Body of pancreas (tissue), 4 donors: ENCODE data around the gene LSP1. TPM values are rescaled to one million over a fixed set of nuclear protein-coding genes. Genes with fewer than 3 reads are reported as not detected.
"Not testable (repeated sequence)": the region's sequence is repeated elsewhere in the genome, so short reads cannot be mapped to it uniquely, and the experiment has no call there.

Experiments used
- ATAC-seq: fragments of 150-250 bp; one replicate; pipeline ENCODE4 v1.9.1; 2016
- DNase-seq, 4 donors: peaks; one replicate each; pipeline ENCODE4 v3.0.0-alpha.2; 2019
- H3K27ac ChIP-seq, 4 donors: fragments of 200-600 bp; sonication (generic); 1 replicate in 3 of 4; 2 replicates in 1 of 4; pipeline versions ENCODE4 v1.5.1 to v1.6.1; 2016 to 2019; ENCODE audit warnings: mild to moderate bottlenecking in 1 of 4, mixed read lengths in 1 of 4, moderate library complexity in 1 of 4
- H3K27me3 ChIP-seq, 2 donors: fragments of 200-600 bp; sonication (generic); one replicate each; pipeline ENCODE4 v1.6.0; 2016; ENCODE audit warnings: mild to moderate bottlenecking in 1 of 2
- H3K36me3 ChIP-seq, 2 donors: fragments of 200-600 bp; sonication (generic); replicated peaks in 1 of 2; 2 replicates each; pipeline ENCODE4 v1.5.1; 2016; ENCODE audit warnings: low read depth in 2 of 2; ENCODE audit not compliant: insufficient read depth in 1 of 2
- H3K4me1 ChIP-seq: fragments of 200-600 bp; sonication (generic); one replicate; pipeline ENCODE4 v1.6.0; 2016
- H3K4me3 ChIP-seq, 2 donors: fragments of 200-600 bp; sonication (generic); 1 replicate in 1 of 2; 2 replicates in 1 of 2; pipeline ENCODE4 v1.5.1; 2016 to 2019
- H3K9me3 ChIP-seq, 3 donors: fragments of 200-600 bp; sonication (generic); 1 replicate in 2 of 3; 2 replicates in 1 of 3; pipeline ENCODE4 v1.5.1; 2016
- POLR2A ChIP-seq, 3 donors: fragments of 450-650 bp; IDR thresholded peaks; one replicate each; pipeline ENCODE4 v1.6.1; 2016; ENCODE audit warnings: antibody characterized with exemption in 3 of 3, mild to moderate bottlenecking in 2 of 3
- WGBS, 2 donors: methylation state at CpG; one replicate each; pipeline ENCODE4 v1.1.5; 2017; 5-methylcytosine and 5-hydroxymethylcytosine counted together
- intact Hi-C: fragments of 100-400 bp; cut with DNase I; formaldehyde crosslinking; loops from one replicate; pipeline ENCODE4 v1.15.1; 2023
- total RNA-seq, 2 donors: library from RNA; depleted of rRNA; stranded (reverse); fragments of >200 nt; gene quantifications; one replicate each; pipeline ENCODE4 v1.1.0, GENCODE V29; 2016
- TF ChIP-seq, protein P1 (sequence below), 7 experiments: fragments of 450-650 bp in 4 of 7; fragments of 200-600 bp in 3 of 7; sonication (generic) in 3 of 7; IDR thresholded peaks; one replicate each; pipeline ENCODE4 v1.5.1; 2016 to 2019; ENCODE audit warnings: antibody characterized with exemption in 7 of 7

The LSP1 gene
- total RNA-seq, 2 donors from 2014 or later = 9.9 to 11.5 TPM

GRCh38 chr11:1875093-1875850 is 22.4 kb downstream of the LSP1 start:
- intact Hi-C loops = loop anchor here (5.0 kb wide), 1 partner anchor 48 kb away; no protein-coding TSS in a partner anchor
- TF ChIP-seq POLR2A (IDR thresholded peaks at IDR 0.05) = no peak
- TF ChIP-seq, protein P1, sequence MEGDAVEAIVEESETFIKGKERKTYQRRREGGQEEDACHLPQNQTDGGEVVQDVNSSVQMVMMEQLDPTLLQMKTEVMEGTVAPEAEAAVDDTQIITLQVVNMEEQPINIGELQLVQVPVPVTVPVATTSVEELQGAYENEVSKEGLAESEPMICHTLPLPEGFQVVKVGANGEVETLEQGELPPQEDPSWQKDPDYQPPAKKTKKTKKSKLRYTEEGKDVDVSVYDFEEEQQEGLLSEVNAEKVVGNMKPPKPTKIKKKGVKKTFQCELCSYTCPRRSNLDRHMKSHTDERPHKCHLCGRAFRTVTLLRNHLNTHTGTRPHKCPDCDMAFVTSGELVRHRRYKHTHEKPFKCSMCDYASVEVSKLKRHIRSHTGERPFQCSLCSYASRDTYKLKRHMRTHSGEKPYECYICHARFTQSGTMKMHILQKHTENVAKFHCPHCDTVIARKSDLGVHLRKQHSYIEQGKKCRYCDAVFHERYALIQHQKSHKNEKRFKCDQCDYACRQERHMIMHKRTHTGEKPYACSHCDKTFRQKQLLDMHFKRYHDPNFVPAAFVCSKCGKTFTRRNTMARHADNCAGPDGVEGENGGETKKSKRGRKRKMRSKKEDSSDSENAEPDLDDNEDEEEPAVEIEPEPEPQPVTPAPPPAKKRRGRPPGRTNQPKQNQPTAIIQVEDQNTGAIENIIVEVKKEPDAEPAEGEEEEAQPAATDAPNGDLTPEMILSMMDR (IDR thresholded peaks at IDR 0.05) = no peak
- WGBS, 2 donors = 68 to 71% methylated on average over 15 to 27 of the region's 28 CpGs
- H3K27ac ChIP-seq = no peak overlapping the region
- H3K4me1 ChIP-seq = peaks cover 28% of the 10 kb centered on the region
- DNase-seq (peak in 1 of 4 donors; percentile 5), ATAC-seq (no peak)
- H3K9me3 ChIP-seq = no peaks in the 10 kb centered on the region
- H3K4me3 ChIP-seq = no peak overlapping the region
- no peaks in the 10 kb centered on the region for H3K36me3 ChIP-seq
- no peaks in the 10 kb centered on the region for H3K27me3 ChIP-seq

DNA sequence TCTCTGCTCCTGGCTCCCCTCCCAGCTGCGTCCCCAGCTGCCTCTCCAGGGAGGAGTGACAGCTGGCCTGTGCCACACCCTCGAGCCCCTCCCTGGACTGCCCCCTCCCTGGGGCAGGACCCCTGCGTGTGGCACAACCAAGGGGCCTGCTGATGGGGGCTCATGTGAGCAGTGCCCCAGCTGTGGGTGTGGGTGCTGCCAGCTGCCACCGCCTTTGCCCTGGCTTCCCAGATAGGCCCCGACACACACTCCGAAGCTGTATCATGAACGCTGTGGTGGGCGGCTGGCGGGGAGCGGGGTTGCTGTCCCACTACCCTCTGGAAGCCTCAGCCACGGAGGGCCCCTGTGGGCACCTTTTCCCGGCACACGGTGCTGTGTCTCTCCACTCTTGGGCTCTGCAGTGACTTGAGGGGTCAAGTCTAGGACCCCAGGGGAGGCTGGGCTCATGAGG is 23.0 kb downstream of the LSP1 start:
- H3K9me3 ChIP-seq, ATAC-seq, H3K36me3 ChIP-seq, H3K27me3 ChIP-seq, H3K4me3 ChIP-seq: not testable (repeated sequence)
- peak in 1 of 4 donors; percentile 4 for DNase-seq
- intact Hi-C loops = loop anchor here (5.0 kb wide), 1 partner anchor 49 kb away; no protein-coding TSS in a partner anchor
- peaks cover 22% of the 10 kb centered on the region for H3K4me1 ChIP-seq
- peak overlapping the region in 1 of 4 donors; percentile 0 for H3K27ac ChIP-seq
- WGBS, 2 donors = 40 to 76% methylated on average over 2 to 13 of the region's 13 CpGs

GRCh38 chr11:1876361-1877063 is 23.6 kb downstream of the LSP1 start:
- H3K27ac ChIP-seq = peak overlapping the region in 1 of 4 donors; percentile 0
- no peaks in the 10 kb centered on the region for H3K9me3 ChIP-seq
- WGBS, 2 donors = 36 to 45% methylated on average over 17 to 26 of the region's 26 CpGs
- H3K27me3 ChIP-seq = no peaks in the 10 kb centered on the region
- no peaks in the 10 kb centered on the region for H3K36me3 ChIP-seq
- TF ChIP-seq POLR2A (IDR thresholded peaks at IDR 0.05) = no peak
- TF ChIP-seq, protein P1 (IDR thresholded peaks at IDR 0.05) = peak; percentile 20 to 53 (median 46)
- ATAC-seq (no peak), DNase-seq (peak; percentile 43 to 59 (median 54))
- peaks cover 18% of the 10 kb centered on the region for H3K4me1 ChIP-seq
- intact Hi-C loops = loop anchor here (5.0 kb wide), 1 partner anchor 49 kb away; no protein-coding TSS in a partner anchor
- H3K4me3 ChIP-seq = no peak overlapping the region

DNA sequence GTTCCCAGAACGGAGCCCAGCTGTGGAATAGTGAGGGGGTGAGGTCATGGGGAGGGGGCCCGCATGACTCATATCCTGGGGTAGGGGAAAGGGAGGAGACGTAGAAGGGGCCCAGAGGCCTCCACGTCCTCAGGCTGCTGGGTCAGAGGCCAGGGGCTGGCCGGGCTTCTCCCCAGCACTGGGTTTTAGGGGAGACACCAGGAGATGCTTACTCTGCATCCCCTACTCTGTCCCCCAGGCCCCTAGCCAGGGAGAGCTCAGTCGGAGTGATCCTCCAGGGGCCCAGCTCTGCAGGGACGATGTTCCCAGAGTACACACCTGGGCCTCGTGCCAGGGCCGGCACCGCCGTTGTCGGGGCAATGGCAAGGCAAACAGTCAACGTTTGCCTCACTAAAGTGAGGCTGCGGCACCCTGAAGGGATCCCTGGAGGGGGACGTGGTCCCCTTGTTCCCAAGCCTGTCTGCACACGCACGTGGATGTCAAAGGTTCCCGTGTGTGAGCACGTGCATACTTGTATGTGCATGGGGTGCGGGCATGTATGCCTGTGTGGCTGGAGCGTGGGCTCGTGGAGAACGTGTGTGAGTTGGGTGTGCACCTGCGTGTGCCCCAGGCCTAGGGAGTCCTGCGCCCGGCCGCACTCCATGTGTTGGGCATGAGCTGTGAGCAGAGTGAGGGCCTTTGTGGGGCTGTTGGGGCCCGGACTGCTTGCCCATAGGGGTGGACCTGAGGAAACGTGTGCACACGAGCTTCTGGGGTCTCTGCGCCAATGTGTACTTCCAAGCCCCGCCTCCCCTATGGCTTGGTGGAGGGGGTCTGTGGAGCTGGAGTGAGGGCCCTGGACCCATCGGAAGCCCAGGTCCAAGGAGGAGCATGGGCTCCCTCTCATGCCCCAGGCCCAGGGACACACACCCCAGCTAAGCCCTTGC is 24.6 kb downstream of the LSP1 start:
- intact Hi-C loops = loop anchor here (5.0 kb wide), 1 partner anchor 50 kb away; no protein-coding TSS in a partner anchor
- no peaks in the 10 kb centered on the region for H3K9me3 ChIP-seq
- no peak overlapping the region for H3K4me3 ChIP-seq
- peaks cover 27% of the 10 kb centered on the region for H3K4me1 ChIP-seq
- no peaks in the 10 kb centered on the region for H3K36me3 ChIP-seq
- DNase-seq (peak; percentile 44 to 70 (median 58)), ATAC-seq (no peak)
- peak overlapping the region in 1 of 4 donors; percentile 17 for H3K27ac ChIP-seq
- H3K27me3 ChIP-seq = no peaks in the 10 kb centered on the region
- no peak for TF ChIP-seq POLR2A (IDR thresholded peaks at IDR 0.05)
- TF ChIP-seq, protein P1 (IDR thresholded peaks at IDR 0.05) = no peak
- 57 to 88% methylated on average over 14 to 31 of the region's 33 CpGs for WGBS, 2 donors
